Keratinocyte (primary cell): ENCODE data around the gene IFNGR1.
"Not testable (repeated sequence)": the region's sequence is repeated elsewhere in the genome, so short reads cannot be mapped to it uniquely, and the experiment has no call there.

ENCODE experiments used
- CTCF ChIP-seq, 3 experiments: IDR thresholded peaks in 1 of 3; conservative IDR thresholded peaks in 1 of 3; optimal IDR thresholded peaks in 1 of 3; 2 replicates in 2 of 3; 3 replicates in 1 of 3; pipeline versions ENCODE3 to v1.5.1; 2011; ENCODE audit warnings: low read length in 3 of 3, mild to moderate bottlenecking in 3 of 3, moderate library complexity in 2 of 3, control low read depth in 1 of 3, inconsistent platforms in 1 of 3; ENCODE audit not compliant: insufficient read depth in 2 of 3; ENCODE audit errors: extremely low read depth in 1 of 3
- EZH2 ChIP-seq: IDR thresholded peaks from one replicate; pipeline ENCODE4 v1.6.1; 2012; ENCODE audit warnings: inconsistent platforms, mild to moderate bottlenecking, low read length, moderate library complexity

- TF ChIP-seq EZH2; CTCF (optimal IDR thresholded peaks at IDR 0.05 in 1 of 3, IDR thresholded peaks at IDR 0.05 in 1 of 3, conservative IDR thresholded peaks at IDR 0.05 in 1 of 3; ENCODE audit: extremely low read depth in 1 of 3, insufficient read depth in 2 of 3, low read length in 3 of 3): not testable (repeated sequence)
Measured at GRCh38 chr6:137254430-137254829, 35.2 kb upstream of the IFNGR1 start.
